ENCODE measurements around the gene ANGEL1. TPM values are rescaled to one million over a fixed set of nuclear protein-coding genes. Genes with fewer than 3 reads are reported as not detected.

Gene ANGEL1
- total RNA-seq, 6 donors from 2014 or later: 13.8 to 35.6 (median 23.6) TPM

DNA sequence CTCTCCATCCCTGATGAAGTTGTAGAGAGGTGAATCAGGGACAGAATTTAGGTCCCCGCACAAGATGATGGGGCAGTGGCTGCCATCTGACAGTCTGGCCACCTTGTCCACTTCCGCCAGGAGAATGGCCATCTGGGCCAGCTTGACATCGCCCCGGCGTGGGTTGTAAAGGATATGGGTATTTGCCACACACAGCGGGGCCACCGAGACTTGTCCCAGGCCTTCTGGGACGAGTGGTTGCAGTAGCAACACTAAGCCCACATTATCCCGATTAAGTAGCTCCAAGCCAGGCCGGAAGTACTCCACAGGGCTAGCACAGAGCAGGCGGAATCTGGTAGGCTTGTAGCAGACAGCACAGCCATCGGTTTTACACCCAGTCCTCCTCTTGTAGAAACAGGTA is 6.2 kb downstream of the ANGEL1 start:
- H3K9me3 ChIP-seq: no peaks in the 10 kb centered on the region
- H3K4me1 ChIP-seq: peaks cover 7 to 14% (median 13%) of the 10 kb centered on the region in 4 donors
- WGBS, 2 donors: 94 to 95% methylated on average over 7 to 12 of the region's 12 CpGs
- no peak for ATAC-seq (ENCODE audit: low FRiP score in 2 of 2)
- no peaks in the 10 kb centered on the region for H3K27me3 ChIP-seq
- no peak overlapping the region for H3K4me3 ChIP-seq
- peaks cover 9 to 77% (median 53%) of the 10 kb centered on the region in 4 donors for H3K36me3 ChIP-seq
- no peak for TF ChIP-seq POLR2A (IDR thresholded peaks at IDR 0.05)
- TF ChIP-seq EP300 (IDR thresholded peaks at IDR 0.05): no peak
- TF ChIP-seq, protein P1, sequence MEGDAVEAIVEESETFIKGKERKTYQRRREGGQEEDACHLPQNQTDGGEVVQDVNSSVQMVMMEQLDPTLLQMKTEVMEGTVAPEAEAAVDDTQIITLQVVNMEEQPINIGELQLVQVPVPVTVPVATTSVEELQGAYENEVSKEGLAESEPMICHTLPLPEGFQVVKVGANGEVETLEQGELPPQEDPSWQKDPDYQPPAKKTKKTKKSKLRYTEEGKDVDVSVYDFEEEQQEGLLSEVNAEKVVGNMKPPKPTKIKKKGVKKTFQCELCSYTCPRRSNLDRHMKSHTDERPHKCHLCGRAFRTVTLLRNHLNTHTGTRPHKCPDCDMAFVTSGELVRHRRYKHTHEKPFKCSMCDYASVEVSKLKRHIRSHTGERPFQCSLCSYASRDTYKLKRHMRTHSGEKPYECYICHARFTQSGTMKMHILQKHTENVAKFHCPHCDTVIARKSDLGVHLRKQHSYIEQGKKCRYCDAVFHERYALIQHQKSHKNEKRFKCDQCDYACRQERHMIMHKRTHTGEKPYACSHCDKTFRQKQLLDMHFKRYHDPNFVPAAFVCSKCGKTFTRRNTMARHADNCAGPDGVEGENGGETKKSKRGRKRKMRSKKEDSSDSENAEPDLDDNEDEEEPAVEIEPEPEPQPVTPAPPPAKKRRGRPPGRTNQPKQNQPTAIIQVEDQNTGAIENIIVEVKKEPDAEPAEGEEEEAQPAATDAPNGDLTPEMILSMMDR (IDR thresholded peaks at IDR 0.05): no peak
- no peak for TF ChIP-seq POLR2AphosphoS5 (IDR thresholded peaks at IDR 0.05)
- no peak overlapping the region for H3K27ac ChIP-seq
- no peak for DNase-seq

DNA sequence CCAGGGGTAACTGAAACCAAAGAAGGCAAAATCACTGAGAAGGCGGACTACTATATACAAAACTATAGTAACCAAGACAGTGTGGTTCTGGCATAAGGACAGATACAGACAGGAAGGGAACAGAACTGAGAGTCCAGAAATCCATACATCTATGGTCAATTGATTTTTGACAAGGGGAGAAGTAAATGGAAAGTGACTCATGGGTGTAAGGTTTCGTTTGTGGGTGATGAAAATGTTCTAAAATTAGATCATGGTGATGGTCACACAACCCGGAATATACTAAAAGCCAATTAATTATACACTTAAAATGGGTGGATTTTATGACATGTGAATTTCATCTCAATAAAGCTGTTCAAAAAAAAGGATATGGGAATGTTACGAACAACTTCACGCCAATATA is 18.7 kb downstream of the ANGEL1 start:
- WGBS, 2 donors: 85 to 92% methylated on average over 5 of the region's 5 CpGs
- no peak for ATAC-seq (ENCODE audit: low FRiP score in 2 of 2)
- H3K9me3 ChIP-seq: no peaks in the 10 kb centered on the region
- TF ChIP-seq EP300 (IDR thresholded peaks at IDR 0.05): no peak
- no peak for TF ChIP-seq POLR2AphosphoS5 (IDR thresholded peaks at IDR 0.05)
- TF ChIP-seq, protein P1 (IDR thresholded peaks at IDR 0.05): no peak
- no peak for TF ChIP-seq POLR2A (IDR thresholded peaks at IDR 0.05)
- no peak overlapping the region for H3K4me3 ChIP-seq
- H3K4me1 ChIP-seq: no peaks in the 10 kb centered on the region
- H3K36me3 ChIP-seq: peaks cover 4 to 64% (median 34%) of the 10 kb centered on the region in 4 donors
- DNase-seq: no peak
- no peak overlapping the region for H3K27ac ChIP-seq
- H3K27me3 ChIP-seq: no peaks in the 10 kb centered on the region

DNA sequence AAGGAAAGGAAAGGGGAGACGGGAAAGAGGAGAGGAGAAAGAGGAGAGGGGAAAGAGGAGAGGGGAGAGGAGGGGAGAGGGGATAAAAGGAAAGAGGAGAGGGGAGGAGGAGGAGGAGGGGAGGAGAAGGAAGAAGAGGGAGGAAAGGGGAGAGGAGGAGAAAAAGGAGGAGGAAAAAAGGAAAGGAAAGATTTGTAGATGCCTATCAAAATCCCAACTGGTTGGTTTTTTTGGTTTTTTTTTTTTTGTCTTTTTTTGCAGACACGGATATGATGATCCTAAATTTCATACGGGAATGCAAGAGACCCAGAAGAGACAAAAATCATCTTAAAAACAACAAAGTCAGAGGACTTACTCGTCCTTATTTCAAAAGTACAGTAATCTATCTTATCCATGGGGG is 19.4 kb downstream of the ANGEL1 start:
- Histone ChIP-seq H3K36me3 (peaks cover 11 to 64% (median 38%) of the 10 kb centered on the region in 4 donors), H3K27ac (no peak overlapping the region), H3K4me3 (no peak overlapping the region), H3K4me1 (no peaks in the 10 kb centered on the region), H3K9me3 (no peaks in the 10 kb centered on the region), H3K27me3 (no peaks in the 10 kb centered on the region)
- DNase-seq (no peak), ATAC-seq (ENCODE audit: low FRiP score in 2 of 2) (no peak)
- 75 to 91% methylated on average over 4 of the region's 4 CpGs for WGBS, 2 donors
- TF ChIP-seq, protein P1 (IDR thresholded peaks at IDR 0.05): no peak
- TF ChIP-seq EP300 (IDR thresholded peaks at IDR 0.05): no peak
- no peak for TF ChIP-seq POLR2AphosphoS5 (IDR thresholded peaks at IDR 0.05)

DNA sequence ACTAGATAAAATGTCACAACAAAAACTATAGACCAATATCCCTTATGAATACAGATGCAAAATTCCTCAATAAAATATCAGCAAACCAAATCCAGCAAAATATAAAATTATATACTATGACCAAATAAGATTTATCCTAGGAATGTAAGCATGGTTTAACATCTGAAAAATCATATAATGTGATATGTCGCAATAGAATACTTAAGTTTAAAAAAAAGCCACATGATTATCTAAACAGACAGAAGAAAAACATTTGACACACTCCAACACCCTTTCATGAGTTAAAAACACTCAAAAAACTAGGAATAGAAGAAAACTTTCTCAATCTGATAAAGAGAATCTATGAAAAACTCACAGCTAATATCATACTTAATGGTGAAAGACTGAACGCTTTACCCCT is 20.3 kb downstream of the ANGEL1 start:
- Histone ChIP-seq H3K36me3 (peaks cover 15 to 64% (median 43%) of the 10 kb centered on the region in 4 donors), H3K27me3 (no peaks in the 10 kb centered on the region), H3K27ac (no peak overlapping the region), H3K9me3 (no peaks in the 10 kb centered on the region), H3K4me3 (no peak overlapping the region), H3K4me1 (no peaks in the 10 kb centered on the region)
- no peak for DNase-seq
- ATAC-seq (ENCODE audit: low FRiP score in 2 of 2): no peak
- no peak for TF ChIP-seq POLR2A (IDR thresholded peaks at IDR 0.05)
- TF ChIP-seq POLR2AphosphoS5 (IDR thresholded peaks at IDR 0.05): no peak
- TF ChIP-seq EP300 (IDR thresholded peaks at IDR 0.05): no peak
- TF ChIP-seq, protein P1 (IDR thresholded peaks at IDR 0.05): no peak
- 92 to 96% methylated on average over 2 of the region's 2 CpGs for WGBS, 2 donors

DNA sequence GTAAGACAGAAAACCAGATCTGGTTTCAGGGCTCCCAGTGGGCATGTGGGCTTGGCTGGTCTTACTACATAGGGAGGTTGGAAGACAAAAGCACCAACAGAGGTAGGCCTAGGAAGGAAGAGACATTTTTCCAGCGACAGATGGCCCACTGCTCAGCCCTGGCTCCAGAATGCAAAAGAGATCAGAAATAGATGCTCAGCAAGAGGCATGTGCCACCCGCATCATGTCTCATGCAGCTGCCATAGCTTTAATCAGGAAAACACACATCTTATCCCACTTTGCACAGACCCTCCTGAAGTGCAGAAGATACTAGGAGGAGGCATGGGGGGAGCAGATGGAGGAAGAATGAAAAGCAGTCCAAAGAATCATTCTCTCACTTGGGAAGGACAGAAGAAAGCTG is 26.1 kb downstream of the ANGEL1 start:
- WGBS, 2 donors: 96 to 100% methylated on average over 2 of the region's 2 CpGs
- TF ChIP-seq EP300 (IDR thresholded peaks at IDR 0.05): no peak
- TF ChIP-seq, protein P1 (IDR thresholded peaks at IDR 0.05): no peak
- TF ChIP-seq POLR2A (IDR thresholded peaks at IDR 0.05): no peak
- TF ChIP-seq POLR2AphosphoS5 (IDR thresholded peaks at IDR 0.05): no peak
- Histone ChIP-seq H3K27me3 (no peaks in the 10 kb centered on the region), H3K9me3 (no peaks in the 10 kb centered on the region), H3K4me1 (peaks cover 12 to 19% (median 16%) of the 10 kb centered on the region in 4 donors), H3K27ac (peak overlapping the region in 1 of 4 donors; percentile 1), H3K36me3 (peaks cover 15 to 78% (median 50%) of the 10 kb centered on the region in 4 donors), H3K4me3 (no peak overlapping the region)
- DNase-seq (no peak), ATAC-seq (ENCODE audit: low FRiP score in 2 of 2) (no peak)

Data from upper lobe of left lung (tissue), 6 donors.